ENCODE results near the gene ADAMTSL5.

Gene ADAMTSL5

DNA sequence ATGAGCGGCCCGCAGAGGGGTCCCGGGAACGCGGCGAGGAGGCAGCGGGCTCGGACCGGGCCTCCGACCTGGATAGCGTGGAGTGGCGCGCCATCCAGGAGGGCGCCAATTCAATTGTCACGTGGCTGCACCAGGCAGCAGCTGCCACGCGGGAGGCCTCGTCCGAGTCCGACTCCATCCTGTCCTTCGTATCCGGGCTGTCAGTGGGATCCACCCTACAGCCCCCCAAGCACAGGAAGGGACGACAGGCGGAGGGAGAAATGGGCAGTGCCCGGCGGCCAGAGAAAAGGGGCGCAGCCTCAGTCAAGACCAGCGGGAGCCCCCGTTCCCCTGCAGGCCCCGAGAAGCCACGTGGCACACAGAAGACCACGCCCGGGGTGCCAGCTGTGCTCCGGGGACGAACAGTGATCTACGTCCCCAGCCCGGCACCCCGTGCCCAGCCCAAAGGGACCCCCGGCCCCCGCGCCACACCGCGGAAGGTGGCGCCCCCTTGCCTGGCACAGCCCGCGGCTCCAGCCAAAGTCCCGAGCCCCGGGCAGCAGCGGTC is 44.5 kb downstream of the ADAMTSL5 start:
- in situ Hi-C loops (cut with MboI; ENCODE audit: low sequenced_read_pairs) = no loop called here

DNA sequence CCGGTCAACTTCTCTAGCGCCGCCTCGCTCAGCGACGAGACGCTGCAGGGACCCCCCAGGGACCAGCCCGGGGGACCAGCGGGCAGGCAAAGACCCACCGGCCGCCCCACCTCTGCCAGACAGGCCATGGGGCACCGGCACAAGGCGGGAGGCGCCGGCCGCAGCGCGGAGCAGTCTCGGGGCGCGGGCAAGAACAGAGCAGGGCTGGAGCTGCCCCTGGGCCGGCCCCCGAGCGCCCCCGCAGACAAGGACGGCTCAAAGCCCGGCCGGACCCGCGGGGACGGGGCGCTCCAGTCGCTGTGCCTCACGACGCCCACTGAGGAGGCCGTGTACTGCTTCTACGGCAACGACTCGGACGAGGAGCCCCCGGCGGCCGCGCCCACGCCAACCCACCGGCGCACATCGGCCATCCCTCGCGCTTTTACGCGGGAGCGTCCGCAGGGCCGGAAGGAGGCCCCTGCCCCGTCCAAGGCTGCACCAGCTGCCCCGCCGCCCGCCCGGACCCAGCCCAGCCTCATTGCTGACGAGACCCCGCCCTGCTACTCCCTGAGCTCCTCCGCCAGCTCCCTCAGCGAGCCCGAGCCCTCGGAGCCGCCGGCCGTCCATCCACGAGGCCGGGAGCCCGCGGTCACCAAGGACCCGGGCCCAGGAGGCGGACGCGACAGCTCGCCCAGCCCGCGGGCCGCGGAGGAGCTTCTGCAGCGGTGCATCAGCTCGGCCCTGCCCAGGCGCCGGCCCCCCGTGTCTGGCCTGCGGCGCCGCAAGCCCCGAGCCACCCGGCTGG is 45.1 kb downstream of the ADAMTSL5 start:
- in situ Hi-C loops (cut with MboI; ENCODE audit: low sequenced_read_pairs) = no loop called here

DNA sequence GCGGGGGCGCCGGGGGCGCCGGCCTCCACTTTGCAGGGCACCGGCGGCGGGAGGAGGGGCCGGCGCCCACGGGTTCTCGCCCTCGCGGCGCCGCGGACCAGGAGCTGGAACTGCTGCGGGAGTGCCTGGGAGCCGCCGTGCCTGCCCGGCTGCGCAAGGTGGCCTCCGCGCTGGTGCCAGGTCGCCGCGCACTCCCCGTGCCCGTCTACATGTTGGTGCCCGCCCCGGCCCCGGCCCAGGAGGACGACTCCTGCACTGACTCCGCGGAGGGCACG is 45.7 kb downstream of the ADAMTSL5 start:
- in situ Hi-C loops (cut with MboI; ENCODE audit: low sequenced_read_pairs) = no loop called here

DNA sequence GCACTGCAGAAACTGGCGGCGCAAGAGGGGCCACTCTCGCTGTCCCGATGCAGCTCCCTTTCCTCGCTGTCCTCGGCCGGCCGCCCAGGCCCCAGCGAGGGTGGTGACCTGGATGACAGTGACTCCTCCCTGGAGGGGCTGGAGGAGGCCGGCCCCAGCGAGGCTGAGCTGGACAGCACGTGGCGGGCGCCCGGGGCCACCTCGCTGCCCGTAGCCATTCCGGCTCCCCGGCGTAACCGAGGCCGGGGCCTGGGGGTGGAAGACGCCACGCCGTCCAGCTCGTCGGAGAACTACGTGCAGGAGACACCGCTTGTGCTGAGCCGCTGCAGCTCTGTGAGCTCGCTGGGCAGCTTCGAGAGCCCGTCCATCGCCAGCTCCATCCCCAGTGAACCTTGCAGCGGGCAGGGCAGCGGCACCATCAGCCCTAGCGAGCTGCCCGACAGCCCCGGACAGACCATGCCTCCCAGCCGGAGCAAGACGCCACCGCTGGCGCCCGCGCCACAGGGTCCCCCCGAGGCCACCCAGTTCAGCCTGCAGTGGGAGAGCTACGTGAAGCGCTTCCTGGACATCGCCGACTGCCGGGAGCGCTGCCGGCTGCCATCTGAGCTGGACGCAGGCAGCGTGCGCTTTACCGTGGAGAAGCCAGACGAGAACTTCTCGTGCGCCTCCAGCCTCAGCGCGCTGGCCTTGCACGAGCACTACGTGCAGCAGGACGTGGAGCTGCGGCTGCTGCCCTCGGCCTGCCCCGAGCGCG is 46.2 kb downstream of the ADAMTSL5 start:
- in situ Hi-C loops (cut with MboI; ENCODE audit: low sequenced_read_pairs) = no loop called here

DNA sequence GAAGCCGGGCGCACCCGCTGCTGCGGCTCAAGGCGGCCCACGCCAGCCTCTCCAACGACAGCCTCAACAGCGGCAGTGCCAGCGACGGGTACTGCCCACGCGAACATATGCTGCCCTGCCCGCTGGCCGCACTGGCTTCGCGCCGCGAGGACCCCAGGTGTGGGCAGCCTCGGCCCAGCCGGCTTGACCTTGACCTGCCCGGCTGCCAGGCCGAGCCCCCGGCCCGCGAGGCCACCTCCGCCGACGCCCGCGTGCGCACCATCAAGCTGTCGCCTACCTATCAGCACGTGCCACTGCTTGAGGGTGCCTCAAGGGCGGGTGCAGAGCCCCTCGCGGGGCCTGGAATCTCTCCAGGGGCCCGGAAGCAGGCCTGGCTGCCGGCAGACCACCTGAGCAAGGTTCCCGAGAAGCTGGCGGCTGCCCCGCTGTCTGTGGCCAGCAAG is 46.8 kb downstream of the ADAMTSL5 start:
- in situ Hi-C loops (cut with MboI; ENCODE audit: low sequenced_read_pairs) = no loop called here

DNA sequence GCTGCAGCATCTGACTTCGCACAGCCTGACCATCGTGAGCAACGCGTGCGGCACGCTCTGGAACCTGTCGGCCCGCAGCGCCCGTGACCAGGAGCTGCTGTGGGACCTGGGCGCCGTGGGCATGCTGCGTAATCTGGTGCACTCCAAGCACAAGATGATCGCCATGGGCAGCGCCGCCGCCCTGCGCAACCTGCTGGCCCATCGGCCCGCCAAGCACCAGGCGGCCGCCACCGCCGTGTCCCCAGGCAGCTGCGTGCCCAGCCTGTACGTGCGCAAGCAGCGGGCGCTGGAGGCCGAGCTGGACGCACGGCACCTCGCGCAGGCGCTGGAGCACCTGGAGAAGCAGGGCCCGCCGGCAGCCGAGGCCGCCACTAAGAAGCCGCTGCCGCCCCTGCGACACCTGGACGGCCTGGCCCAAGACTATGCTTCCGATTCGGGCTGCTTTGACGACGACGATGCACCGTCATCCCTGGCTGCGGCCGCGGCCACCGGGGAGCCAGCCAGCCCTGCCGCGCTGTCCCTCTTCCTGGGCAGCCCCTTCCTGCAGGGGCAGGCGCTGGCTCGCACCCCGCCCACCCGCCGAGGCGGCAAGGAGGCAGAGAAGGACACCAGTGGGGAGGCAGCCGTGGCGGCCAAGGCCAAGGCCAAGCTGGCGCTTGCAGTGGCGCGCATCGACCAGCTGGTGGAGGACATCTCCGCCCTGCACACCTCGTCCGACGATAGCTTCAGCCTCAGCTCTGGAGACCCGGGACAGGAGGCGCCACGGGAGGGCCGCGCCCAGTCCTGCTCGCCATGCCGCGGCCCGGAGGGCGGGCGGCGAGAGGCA is 47.4 kb downstream of the ADAMTSL5 start:
- in situ Hi-C loops (cut with MboI; ENCODE audit: low sequenced_read_pairs) = no loop called here

DNA sequence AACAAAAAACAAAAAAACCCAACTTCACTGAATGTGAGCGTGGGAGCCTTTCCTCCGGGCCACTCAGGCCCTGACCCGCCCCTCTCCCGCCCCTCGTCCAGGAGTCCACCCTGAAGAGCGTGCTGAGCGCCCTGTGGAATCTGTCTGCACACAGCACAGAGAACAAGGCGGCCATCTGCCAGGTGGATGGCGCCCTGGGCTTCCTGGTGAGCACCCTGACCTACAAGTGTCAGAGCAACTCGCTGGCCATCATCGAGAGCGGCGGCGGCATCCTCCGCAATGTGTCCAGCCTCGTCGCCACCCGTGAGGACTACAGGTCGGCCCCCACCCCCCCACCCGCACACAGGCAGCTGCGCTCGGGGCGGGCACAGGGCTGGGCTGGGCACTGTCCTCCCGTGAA is 51.0 kb downstream of the ADAMTSL5 start:
- in situ Hi-C loops (cut with MboI; ENCODE audit: low sequenced_read_pairs) = no loop called here

DNA sequence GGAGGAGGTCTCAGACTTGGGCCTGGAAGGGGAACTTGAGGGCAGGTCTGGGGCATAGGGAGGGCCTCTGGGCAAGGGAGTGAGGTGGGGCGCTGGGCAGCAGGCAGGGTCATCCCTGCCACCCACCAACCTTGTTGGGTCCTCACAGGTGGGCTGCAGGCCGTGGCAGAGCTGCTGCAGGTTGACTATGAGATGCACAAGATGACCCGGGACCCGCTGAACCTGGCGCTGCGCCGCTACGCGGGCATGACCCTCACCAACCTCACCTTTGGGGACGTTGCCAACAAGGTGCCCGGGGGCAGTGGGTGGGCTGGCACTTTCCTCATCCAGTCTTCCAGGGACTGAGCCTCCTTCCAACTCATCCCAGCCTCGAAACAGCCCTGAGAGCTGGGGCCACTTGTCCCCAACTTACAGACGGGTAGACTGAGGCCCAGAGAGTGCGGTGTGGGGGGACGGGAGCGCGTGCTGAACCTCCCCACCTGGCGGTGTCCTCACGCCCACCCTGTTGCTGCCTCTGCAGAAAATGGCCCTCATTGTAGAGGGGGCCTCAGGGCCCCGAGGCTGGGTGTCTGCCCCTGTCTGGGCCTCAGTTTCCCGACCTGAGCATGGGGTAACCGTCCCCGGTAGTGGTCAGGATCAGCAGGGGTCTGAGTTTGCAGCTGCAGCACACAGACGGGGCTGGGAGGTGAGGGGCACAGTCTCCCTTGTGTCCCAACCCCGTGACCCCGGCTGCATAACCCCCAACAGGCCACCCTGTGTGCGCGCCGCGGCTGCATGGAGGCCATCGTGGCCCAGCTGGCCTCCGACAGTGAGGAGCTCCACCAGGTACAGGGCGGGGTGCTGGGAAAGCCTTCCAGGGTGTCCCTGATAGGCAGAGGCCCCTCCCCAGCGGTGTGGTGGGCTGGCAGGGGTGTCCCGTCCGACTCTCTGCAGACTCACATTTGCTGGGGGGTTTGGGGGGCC is 52.5 kb downstream of the ADAMTSL5 start:
- in situ Hi-C loops (cut with MboI; ENCODE audit: low sequenced_read_pairs) = no loop called here

DNA sequence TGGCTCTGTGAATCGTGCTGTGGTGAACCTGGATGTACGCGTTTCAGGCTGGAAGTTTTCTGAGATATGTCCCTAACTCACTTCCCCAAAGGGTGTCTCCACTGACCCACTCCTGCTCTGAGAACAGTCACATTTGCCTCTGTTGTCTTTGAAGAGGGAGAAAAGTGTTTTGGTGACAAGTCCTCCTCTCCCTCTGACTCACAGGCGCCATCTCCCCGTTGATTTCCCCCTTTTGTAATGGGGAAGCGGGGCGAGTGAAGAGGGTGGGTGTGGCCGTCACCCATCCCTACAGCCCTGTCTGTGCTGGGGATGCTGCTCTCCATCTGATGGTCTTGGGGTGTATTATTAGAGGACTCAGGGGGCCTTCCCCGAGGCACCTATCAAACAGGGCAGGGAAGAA is 53.3 kb downstream of the ADAMTSL5 start:
- in situ Hi-C loops (cut with MboI; ENCODE audit: low sequenced_read_pairs) = no loop called here

DNA sequence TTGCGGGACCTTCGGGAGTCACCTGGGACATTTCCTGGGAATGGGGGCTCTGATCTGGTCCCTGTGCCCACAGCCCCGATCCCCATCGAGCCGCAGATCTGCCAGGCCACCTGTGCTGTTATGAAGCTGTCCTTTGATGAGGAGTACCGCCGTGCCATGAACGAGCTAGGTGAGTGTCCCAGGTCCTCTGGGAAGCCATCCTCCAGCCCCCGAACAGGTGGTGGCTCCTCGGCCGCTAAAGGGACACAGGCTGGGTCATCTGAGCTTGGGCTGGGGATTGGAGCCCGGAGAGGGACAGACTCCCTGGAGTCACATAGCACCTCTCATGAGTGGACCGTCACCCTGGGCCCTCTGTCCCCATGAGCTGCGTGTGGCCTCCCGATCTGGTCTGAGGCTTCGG is 54.9 kb downstream of the ADAMTSL5 start:
- in situ Hi-C loops (cut with MboI; ENCODE audit: low sequenced_read_pairs) = no loop called here

DNA sequence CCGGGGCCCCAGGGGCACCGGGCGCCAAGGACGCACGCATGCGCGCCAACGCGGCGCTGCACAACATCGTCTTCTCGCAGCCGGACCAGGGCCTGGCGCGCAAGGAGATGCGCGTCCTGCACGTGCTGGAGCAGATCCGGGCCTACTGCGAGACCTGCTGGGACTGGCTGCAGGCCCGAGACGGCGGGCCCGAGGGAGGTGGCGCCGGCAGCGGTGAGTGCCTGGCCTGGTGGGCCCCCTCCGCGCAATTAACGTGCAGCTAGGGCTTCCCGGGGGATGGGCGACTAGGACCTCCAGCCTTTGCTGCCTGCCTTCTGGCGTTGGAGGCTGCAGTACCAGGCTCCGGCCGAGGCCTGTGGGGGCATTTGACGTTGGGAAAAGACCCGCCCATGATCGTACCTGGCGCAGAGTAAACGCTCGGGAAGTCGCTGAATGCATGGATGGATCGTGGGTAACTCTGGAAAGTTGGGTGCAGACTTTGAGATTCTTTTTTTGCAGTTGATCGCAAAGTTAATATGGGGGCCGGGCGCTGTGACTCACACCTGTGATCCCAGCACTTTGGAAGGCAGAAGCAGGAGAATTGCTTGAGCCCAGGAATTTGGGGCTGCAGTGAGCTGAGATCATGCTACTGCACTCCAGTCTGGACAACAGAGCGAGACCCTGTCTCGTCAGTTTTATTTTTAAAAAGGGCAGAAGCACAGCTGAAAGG is 55.6 kb downstream of the ADAMTSL5 start:
- in situ Hi-C loops (cut with MboI; ENCODE audit: low sequenced_read_pairs) = no loop called here

DNA sequence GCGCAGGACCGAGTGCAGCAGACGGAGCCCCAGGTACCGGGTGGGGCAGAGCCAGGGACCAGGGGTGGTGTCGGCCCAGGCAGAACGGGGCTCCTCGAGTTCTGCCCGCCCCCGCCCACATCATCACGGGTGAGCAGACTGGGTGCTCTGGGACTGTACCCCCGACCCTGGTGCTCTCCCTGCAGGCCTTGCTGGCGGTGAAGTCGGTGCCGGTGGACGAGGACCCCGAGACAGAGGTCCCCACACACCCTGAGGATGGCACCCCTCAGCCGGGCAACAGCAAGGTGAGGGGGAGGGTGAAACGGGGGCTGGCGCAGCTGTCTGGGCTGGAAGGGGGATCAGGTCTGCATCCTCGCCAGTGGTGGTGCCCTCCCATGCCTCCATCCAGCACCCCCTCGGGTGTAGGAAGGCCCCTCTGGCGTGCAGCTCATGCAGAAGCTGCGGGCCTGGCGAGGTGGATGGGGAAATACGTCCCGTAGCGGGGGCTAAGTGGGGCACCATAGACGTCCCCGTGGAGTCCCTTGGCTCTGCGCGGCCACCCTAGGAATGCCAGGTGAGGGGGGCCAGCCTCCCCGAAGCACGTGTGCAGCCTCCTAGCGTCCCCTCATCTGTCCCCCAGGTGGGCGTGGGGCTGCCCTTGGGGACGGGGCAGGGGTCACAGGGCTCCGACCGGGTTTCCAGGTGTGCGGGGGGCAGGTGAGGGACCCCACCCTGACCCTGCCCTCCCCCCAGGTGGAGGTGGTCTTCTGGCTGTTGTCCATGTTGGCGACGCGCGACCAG is 56.5 kb downstream of the ADAMTSL5 start:
- in situ Hi-C loops (cut with MboI; ENCODE audit: low sequenced_read_pairs) = no loop called here

DNA sequence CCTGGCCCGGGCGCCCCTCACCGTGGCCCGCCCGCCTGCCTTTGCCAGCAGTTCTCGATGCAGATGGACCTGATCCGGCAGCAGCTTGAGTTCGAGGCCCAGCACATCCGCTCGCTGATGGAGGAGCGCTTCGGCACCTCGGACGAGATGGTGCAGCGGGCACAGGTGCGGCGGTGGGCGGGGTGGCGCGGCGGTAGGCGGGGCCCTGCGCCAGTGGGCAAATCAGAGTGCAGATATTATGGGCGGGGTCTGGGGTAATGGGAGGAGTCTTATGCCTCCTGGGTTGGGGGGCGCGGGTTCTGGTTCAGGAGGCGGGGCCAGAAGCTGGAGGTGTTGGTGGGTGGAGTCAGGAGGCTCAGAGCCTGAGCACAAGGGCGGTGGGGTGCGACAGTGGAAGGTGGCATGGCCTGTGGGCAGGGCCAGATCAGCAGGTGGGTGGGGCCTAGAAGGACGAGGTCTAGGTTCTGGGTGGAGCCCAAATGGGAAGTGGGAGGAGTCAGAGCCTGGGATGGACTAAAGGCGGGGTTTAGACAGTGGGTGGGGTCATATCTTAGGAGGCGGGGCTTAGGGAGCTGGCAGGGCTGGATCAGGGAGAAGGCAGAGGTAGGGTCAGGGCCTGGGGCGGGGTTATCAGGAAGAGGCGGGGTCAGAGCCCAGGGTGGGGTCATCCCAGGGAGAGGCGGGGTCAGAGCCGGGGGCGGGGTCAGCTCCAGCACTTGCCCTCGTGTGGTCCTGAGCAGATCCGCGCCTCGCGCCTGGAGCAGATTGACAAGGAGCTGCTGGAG is 57.3 kb downstream of the ADAMTSL5 start:
- in situ Hi-C loops (cut with MboI; ENCODE audit: low sequenced_read_pairs) = no loop called here

All from HL-60/S4 (cell line).